ENCODE data around the gene ADAMTS16.

DNA sequence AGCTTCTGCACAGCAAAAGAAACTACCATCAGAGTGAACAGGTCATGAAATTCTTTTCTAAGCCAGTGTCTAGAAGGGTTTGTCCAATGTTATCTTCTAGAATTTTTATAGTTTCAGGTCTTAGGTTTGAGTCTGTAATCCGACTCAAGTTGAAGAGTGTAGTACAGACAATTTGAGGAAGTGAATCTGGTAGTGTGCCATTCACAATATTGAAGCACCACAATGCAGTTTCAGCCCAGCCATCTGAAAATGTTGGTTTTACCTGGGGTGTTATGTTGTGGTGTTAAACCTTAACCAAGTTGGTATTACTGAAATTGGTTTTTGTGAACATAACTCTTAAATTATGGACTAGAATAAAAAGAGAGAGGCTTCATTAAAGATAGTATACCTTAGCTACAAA lies 77.2 kb downstream of the ADAMTS16 start:
- TF ChIP-seq, protein P1, sequence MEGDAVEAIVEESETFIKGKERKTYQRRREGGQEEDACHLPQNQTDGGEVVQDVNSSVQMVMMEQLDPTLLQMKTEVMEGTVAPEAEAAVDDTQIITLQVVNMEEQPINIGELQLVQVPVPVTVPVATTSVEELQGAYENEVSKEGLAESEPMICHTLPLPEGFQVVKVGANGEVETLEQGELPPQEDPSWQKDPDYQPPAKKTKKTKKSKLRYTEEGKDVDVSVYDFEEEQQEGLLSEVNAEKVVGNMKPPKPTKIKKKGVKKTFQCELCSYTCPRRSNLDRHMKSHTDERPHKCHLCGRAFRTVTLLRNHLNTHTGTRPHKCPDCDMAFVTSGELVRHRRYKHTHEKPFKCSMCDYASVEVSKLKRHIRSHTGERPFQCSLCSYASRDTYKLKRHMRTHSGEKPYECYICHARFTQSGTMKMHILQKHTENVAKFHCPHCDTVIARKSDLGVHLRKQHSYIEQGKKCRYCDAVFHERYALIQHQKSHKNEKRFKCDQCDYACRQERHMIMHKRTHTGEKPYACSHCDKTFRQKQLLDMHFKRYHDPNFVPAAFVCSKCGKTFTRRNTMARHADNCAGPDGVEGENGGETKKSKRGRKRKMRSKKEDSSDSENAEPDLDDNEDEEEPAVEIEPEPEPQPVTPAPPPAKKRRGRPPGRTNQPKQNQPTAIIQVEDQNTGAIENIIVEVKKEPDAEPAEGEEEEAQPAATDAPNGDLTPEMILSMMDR (IDR thresholded peaks at IDR 0.05) = no peak
- no peak for TF ChIP-seq POLR2A (IDR thresholded peaks at IDR 0.05)
